Testis (tissue), 2 donors: ENCODE measurements around the gene ZNF133.

Experiments
- POLR2A ChIP-seq: fragments of 450-650 bp; IDR thresholded peaks from one replicate; pipeline ENCODE4 v1.6.1; 2017; ENCODE audit warnings: antibody characterized with exemption, mild to moderate bottlenecking, moderate library complexity
- TF ChIP-seq, protein P1 (sequence below), 3 experiments: fragments of 450-650 bp in 2 of 3; fragments of 200-600 bp in 1 of 3; sonication (generic) in 1 of 3; IDR thresholded peaks; one replicate each; pipeline ENCODE4 v1.5.1; 2016 to 2019; ENCODE audit warnings: antibody characterized with exemption in 3 of 3, mild to moderate bottlenecking in 2 of 3, moderate library complexity in 1 of 3

- TF ChIP-seq, protein P1, sequence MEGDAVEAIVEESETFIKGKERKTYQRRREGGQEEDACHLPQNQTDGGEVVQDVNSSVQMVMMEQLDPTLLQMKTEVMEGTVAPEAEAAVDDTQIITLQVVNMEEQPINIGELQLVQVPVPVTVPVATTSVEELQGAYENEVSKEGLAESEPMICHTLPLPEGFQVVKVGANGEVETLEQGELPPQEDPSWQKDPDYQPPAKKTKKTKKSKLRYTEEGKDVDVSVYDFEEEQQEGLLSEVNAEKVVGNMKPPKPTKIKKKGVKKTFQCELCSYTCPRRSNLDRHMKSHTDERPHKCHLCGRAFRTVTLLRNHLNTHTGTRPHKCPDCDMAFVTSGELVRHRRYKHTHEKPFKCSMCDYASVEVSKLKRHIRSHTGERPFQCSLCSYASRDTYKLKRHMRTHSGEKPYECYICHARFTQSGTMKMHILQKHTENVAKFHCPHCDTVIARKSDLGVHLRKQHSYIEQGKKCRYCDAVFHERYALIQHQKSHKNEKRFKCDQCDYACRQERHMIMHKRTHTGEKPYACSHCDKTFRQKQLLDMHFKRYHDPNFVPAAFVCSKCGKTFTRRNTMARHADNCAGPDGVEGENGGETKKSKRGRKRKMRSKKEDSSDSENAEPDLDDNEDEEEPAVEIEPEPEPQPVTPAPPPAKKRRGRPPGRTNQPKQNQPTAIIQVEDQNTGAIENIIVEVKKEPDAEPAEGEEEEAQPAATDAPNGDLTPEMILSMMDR (IDR thresholded peaks at IDR 0.05): no peak
- TF ChIP-seq POLR2A: no peak
Measured at GRCh38 chr20:18288749-18289267, 481 bp downstream of the ZNF133 start.
